ENCODE data around the gene FTMT.
"Not testable (repeated sequence)": the region's sequence is repeated elsewhere in the genome, so short reads cannot be mapped to it uniquely, and the experiment has no call there.

FTMT gene

GRCh38 chr5:121851643-121852574 is at the start of gene FTMT:
FTMT (plus strand) TSS chr5:121851882; CDS start chr5:121851964, 82 bp downstream.
- DNase-seq (ENCODE audit: low read depth in 2 of 2), result no peak

GRCh38 chr5:121805251-121805650 is 46.4 kb upstream of the FTMT start:
- DNase-seq (ENCODE audit: low read depth in 2 of 2), result not testable (repeated sequence)

- DNase-seq (ENCODE audit: low read depth in 2 of 2), result no peak
These were observed 45.8 kb upstream of the FTMT start for GRCh38 chr5:121805911-121806310.

- no peak for DNase-seq (ENCODE audit: low read depth in 2 of 2)
These were observed 35.5 kb upstream of the FTMT start for GRCh38 chr5:121816164-121816563.

GRCh38 chr5:121819682-121820261 is 31.9 kb upstream of the FTMT start:
- DNase-seq (ENCODE audit: low read depth in 2 of 2), result no peak

- no peak for DNase-seq (ENCODE audit: low read depth in 2 of 2)
These were observed 18.1 kb upstream of the FTMT start for GRCh38 chr5:121833617-121834016.

GRCh38 chr5:121834021-121834420 is 17.7 kb upstream of the FTMT start:
- no peak for DNase-seq (ENCODE audit: low read depth in 2 of 2)

- no peak for DNase-seq (ENCODE audit: low read depth in 2 of 2)
These were observed 9.8 kb upstream of the FTMT start for GRCh38 chr5:121841892-121842291.

- DNase-seq (ENCODE audit: low read depth in 2 of 2), result no peak
These were observed 1.4 kb upstream of the FTMT start for GRCh38 chr5:121850272-121850671.

GRCh38 chr5:121853850-121854249 is 2.2 kb downstream of the FTMT start:
- no peak for DNase-seq (ENCODE audit: low read depth in 2 of 2)

- no peak for DNase-seq (ENCODE audit: low read depth in 2 of 2)
These were observed 11.1 kb downstream of the FTMT start for GRCh38 chr5:121862801-121863200.

- DNase-seq (ENCODE audit: low read depth in 2 of 2), result no peak
These were observed 12.1 kb downstream of the FTMT start for GRCh38 chr5:121863753-121864285.

- DNase-seq (ENCODE audit: low read depth in 2 of 2), result no peak
These were observed 15.7 kb downstream of the FTMT start for GRCh38 chr5:121867403-121867802.

- DNase-seq (ENCODE audit: low read depth in 2 of 2), result no peak
These were observed 18.8 kb downstream of the FTMT start for GRCh38 chr5:121870489-121870888.

- no peak for DNase-seq (ENCODE audit: low read depth in 2 of 2)
These were observed 21.2 kb downstream of the FTMT start for GRCh38 chr5:121872856-121873255.

GRCh38 chr5:121873409-121873808 is 21.7 kb downstream of the FTMT start:
- no peak for DNase-seq (ENCODE audit: low read depth in 2 of 2)

GRCh38 chr5:121885630-121886029 is 33.9 kb downstream of the FTMT start:
- DNase-seq (ENCODE audit: low read depth in 2 of 2), result no peak

GRCh38 chr5:121887727-121888126 is 36.0 kb downstream of the FTMT start:
- no peak for DNase-seq (ENCODE audit: low read depth in 2 of 2)

- DNase-seq (ENCODE audit: low read depth in 2 of 2), result no peak
These were observed 38.7 kb downstream of the FTMT start for GRCh38 chr5:121890297-121890858.

GRCh38 chr5:121897341-121897740 is 45.7 kb downstream of the FTMT start:
- DNase-seq (ENCODE audit: low read depth in 2 of 2), result no peak

GRCh38 chr5:121899346-121899745 is 47.7 kb downstream of the FTMT start:
- DNase-seq (ENCODE audit: low read depth in 2 of 2), result no peak

Measured in stimulated activated CD8-positive, alpha-beta memory T cell treated with anti-CD3 and anti-CD28 coated beads, Interleukin-2, amount 100 ng/mL, for 48 hours (primary cell).